Epithelial cell of esophagus (primary cell): ENCODE results near the gene ENOX1.

Experiments
- DNase-seq: peaks from one replicate; pipeline ENCODE4 v3.0.0; 2010; ENCODE audit warnings: low read depth
- H3K4me3 ChIP-seq: 2 replicates; pipeline ENCODE4 v1.5.1; 2011; ENCODE audit warnings: mild to moderate bottlenecking, low read length, control low read depth
- TF ChIP-seq, protein P1 (sequence below): IDR thresholded peaks from 2 replicates; pipeline ENCODE4 v1.5.1; 2011; ENCODE audit warnings: low read depth, mild to moderate bottlenecking, low read length, control low read depth, inconsistent platforms; ENCODE audit not compliant: insufficient read depth; ENCODE audit errors: missing control alignments

Gene ENOX1

DNA sequence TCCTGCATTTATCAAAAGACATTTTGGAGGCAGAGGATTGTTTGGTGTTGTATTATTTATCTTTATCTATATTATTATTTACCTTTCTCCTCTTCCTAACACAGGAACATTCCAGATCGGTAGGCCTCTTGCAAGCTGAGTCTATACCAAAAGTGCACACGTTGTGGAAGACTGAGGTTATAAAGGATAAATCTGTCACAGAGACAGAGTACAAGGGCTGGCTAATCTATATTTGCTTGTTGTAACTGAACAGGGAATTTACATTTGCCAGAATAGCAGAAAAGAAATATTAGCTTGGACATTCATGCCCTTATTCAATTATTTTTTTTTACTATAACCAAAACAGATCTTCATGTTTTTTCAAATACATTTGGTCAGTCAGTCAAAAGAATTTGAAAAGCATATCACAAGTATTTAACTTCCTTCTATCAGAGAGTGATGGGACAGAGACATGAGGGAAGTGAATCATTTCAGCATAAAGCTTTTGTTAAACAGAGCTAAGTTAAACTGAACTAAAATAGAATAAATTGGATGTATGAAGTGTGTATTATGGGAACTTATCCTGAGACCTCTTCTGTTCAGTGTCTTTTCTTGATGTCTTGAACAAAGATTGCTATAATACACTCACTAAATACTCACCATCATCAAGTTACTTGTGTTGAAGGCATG, 410.8 kb downstream of the ENOX1 start:
- TF ChIP-seq, protein P1, sequence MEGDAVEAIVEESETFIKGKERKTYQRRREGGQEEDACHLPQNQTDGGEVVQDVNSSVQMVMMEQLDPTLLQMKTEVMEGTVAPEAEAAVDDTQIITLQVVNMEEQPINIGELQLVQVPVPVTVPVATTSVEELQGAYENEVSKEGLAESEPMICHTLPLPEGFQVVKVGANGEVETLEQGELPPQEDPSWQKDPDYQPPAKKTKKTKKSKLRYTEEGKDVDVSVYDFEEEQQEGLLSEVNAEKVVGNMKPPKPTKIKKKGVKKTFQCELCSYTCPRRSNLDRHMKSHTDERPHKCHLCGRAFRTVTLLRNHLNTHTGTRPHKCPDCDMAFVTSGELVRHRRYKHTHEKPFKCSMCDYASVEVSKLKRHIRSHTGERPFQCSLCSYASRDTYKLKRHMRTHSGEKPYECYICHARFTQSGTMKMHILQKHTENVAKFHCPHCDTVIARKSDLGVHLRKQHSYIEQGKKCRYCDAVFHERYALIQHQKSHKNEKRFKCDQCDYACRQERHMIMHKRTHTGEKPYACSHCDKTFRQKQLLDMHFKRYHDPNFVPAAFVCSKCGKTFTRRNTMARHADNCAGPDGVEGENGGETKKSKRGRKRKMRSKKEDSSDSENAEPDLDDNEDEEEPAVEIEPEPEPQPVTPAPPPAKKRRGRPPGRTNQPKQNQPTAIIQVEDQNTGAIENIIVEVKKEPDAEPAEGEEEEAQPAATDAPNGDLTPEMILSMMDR: no peak
- H3K4me3 ChIP-seq: no peak overlapping the region
- DNase-seq: no peak

DNA sequence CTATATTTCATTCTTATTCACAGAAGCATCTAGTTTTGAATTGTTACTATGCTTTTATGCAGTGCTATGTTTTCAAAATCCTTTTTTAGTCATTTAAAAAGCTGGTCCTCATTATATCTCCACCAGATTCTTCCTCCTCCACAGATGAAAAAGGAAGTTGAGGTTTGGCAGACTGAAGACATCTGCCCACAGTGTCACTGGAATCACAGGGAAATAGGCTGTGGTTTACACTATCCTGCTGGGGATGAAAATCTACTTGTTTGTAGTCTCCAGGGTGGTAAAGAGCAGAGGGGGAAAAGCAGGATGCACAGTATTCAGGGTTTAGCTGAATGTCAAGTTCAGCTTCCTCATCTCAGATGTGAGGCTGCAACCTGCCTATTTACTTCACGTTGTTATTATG, 412.2 kb downstream of the ENOX1 start:
- TF ChIP-seq, protein P1: no peak
- no peak for DNase-seq
- no peak overlapping the region for H3K4me3 ChIP-seq

DNA sequence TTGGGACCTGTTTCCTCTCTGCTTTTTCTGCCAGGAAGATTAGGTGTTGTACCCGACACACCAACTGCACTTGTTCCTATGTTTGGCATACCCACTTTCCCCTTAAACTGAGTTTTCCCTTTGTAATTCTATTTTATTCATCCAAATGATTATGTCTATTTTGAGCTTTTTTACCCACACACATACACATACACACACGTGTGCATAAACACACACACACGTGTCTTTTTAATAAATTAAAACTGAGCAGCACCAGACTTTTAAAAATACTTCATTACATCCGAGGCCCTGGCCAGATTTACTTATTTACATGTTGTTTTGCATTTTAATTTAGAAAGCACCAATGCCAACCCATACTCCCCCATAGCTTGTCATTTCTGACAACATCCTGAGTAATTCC, 413.4 kb downstream of the ENOX1 start:
- no peak for DNase-seq
- TF ChIP-seq, protein P1: no peak
- no peak overlapping the region for H3K4me3 ChIP-seq

DNA sequence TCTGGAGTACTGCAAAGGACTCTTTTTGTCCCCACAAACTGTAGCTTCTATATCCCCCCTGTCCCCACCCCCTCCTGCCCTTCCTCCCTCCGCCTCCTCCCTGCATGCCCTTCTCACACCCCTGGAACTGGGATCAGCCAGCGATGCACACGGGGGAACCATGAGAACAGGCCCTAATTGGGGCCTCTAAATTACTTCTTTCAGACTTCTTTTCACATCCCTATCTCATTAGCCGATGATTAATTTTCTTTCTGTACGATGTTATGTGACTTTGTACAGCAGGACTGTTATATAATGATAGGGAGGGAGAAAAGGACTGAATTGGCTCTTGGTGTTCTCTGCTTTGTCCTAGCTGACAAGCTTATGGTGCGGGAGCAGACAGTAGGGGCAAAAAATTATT, 415.9 kb downstream of the ENOX1 start:
- DNase-seq: no peak
- no peak overlapping the region for H3K4me3 ChIP-seq
- TF ChIP-seq, protein P1: no peak

DNA sequence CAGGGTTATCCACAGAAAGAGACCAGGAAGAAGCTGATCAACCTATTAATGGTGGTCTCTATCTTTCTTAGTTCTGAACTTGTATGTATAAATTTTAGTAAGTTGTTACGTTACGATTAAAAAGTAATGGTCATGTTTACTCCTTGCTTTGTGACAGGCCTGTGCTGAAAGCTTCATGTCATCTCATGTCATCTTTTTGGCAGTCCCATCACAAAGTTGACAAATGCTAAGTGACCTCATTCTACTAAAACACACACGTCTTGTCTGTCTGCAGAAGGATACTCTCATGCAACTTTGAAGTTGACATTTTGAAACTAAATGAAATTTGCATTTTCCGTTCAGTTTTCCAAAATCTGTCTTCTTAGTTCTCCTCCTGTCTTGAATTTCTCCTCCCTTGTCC, 417.5 kb downstream of the ENOX1 start:
- DNase-seq: no peak
- TF ChIP-seq, protein P1: no peak

DNA sequence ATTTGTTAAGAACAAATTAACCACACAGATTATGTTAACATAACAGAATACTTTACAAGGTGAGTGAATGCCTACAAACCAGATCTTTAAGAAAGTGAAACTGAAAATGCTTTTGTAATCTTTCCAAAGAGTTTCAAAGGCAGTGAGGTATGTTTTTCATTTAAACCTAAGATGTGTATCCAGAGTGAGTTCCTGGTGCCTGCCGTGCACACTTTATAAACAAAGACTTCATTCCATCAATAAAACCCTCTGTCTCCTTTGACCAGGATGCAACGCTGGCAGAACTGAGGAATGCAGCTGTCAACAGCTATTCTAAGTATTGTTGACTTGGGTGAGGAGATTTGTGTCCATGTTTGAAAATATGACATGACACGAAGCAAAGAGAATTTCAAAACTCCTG, 418.8 kb downstream of the ENOX1 start:
- peak overlapping the region; percentile 11 for H3K4me3 ChIP-seq
- TF ChIP-seq, protein P1: no peak
- no peak for DNase-seq

More for the DNA sequence above, 417.5 kb downstream of the ENOX1 start:
- no peak overlapping the region for H3K4me3 ChIP-seq

DNA sequence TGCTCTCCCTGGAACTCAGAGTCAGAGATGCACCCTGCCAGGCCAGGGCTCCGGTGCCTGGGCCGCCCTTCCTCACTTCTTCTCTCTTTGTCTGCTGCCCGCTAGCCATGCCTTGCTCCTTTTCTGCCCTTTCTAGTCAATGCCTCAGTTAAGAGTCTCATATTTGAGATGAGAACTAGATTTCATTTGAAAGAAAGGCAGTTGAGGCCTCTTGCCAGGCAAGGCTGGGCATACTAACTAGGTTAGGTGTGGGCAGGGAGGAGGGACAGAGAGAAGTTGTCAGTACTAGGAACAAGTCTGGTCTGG, 421.8 kb downstream of the ENOX1 start:
- TF ChIP-seq, protein P1: no peak
- DNase-seq: no peak

More for the DNA sequence above, 421.8 kb downstream of the ENOX1 start:
- H3K4me3 ChIP-seq: no peak overlapping the region
